ENCODE results near the gene BNIP3.

- no peak for TF ChIP-seq ZNF23 (tag by site-specific recombination; IDR thresholded peaks at IDR 0.05; ENCODE audit: borderline replicate concordance)
- TF ChIP-seq, protein P1, sequence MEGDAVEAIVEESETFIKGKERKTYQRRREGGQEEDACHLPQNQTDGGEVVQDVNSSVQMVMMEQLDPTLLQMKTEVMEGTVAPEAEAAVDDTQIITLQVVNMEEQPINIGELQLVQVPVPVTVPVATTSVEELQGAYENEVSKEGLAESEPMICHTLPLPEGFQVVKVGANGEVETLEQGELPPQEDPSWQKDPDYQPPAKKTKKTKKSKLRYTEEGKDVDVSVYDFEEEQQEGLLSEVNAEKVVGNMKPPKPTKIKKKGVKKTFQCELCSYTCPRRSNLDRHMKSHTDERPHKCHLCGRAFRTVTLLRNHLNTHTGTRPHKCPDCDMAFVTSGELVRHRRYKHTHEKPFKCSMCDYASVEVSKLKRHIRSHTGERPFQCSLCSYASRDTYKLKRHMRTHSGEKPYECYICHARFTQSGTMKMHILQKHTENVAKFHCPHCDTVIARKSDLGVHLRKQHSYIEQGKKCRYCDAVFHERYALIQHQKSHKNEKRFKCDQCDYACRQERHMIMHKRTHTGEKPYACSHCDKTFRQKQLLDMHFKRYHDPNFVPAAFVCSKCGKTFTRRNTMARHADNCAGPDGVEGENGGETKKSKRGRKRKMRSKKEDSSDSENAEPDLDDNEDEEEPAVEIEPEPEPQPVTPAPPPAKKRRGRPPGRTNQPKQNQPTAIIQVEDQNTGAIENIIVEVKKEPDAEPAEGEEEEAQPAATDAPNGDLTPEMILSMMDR (tag by site-specific recombination; IDR thresholded peaks at IDR 0.05) = no peak
Observed at GRCh38 chr10:131948501-131948900, 33.2 kb downstream of the BNIP3 start.

All from HEK293 (cell line).